CD4-positive, CD25-positive, alpha-beta regulatory T cell (primary cell): Measurements from ENCODE around the gene CALD1. TPM values are rescaled to one million over a fixed set of nuclear protein-coding genes. Genes with fewer than 3 reads are reported as not detected.
A peak's percentile ranks its signal among the peaks of the same experiment; 100 is the strongest.

ENCODE experiments used
- ATAC-seq, 2 donors: fragments of 150-1000 bp; cut with Tn5 transposase; one replicate each; pipeline ENCODE4 v1.10.0; 2021; ENCODE audit warnings: low read depth in 2 of 2, moderate number of reproducible peaks in 2 of 2, moderate library complexity in 1 of 2
- DNase-seq, 3 donors: peaks; one replicate each; pipeline versions ENCODE4 v3.0.0 to v3.0.0-alpha.2; 2012 to 2022; ENCODE audit warnings: mixed read lengths in 1 of 3
- H3K27ac ChIP-seq: one replicate; pipeline ENCODE4 v1.7.0; 2013; ENCODE audit warnings: mild to moderate bottlenecking, low read length; ENCODE audit not compliant: insufficient read depth, poor library complexity, severe bottlenecking
- H3K27me3 ChIP-seq: one replicate; pipeline ENCODE4 v1.7.0; 2013; ENCODE audit warnings: low read length; ENCODE audit not compliant: control insufficient read depth, insufficient read depth
- H3K36me3 ChIP-seq: one replicate; pipeline ENCODE4 v1.7.0; 2013; ENCODE audit warnings: mild to moderate bottlenecking, low read length, moderate library complexity; ENCODE audit not compliant: control insufficient read depth, insufficient read depth
- H3K4me1 ChIP-seq: 2 replicates; pipeline ENCODE4 v1.7.0; 2013; ENCODE audit warnings: mild to moderate bottlenecking, low read length; ENCODE audit not compliant: insufficient read depth, control insufficient read depth, poor library complexity, severe bottlenecking
- H3K4me3 ChIP-seq: one replicate; pipeline ENCODE4 v1.7.0; 2013; ENCODE audit warnings: low read depth, mild to moderate bottlenecking, low read length, moderate library complexity
- H3K9me3 ChIP-seq, 2 experiments: 1 replicate in 1 of 2; 2 replicates in 1 of 2; pipeline ENCODE4 v1.7.0; 2013; ENCODE audit warnings: low read length in 2 of 2, mild to moderate bottlenecking in 1 of 2, moderate library complexity in 1 of 2; ENCODE audit not compliant: control insufficient read depth in 2 of 2
- H3K27ac Mint-ChIP-seq, 3 donors: one replicate each; pipeline ENCODE4 v1.8.0; 2020 to 2022; ENCODE audit warnings: mild to moderate bottlenecking in 3 of 3, mixed read lengths in 3 of 3, moderate library complexity in 2 of 3
- H3K27me3 Mint-ChIP-seq: one replicate; pipeline ENCODE4 v1.8.0; 2022; ENCODE audit warnings: mild to moderate bottlenecking, mixed read lengths
- H3K36me3 Mint-ChIP-seq: one replicate; pipeline ENCODE4 v1.8.0; 2020; ENCODE audit warnings: mixed read lengths
- H3K4me1 Mint-ChIP-seq, 4 donors: one replicate each; pipeline ENCODE4 v1.8.0; 2020 to 2022; ENCODE audit warnings: mixed read lengths in 4 of 4, mild to moderate bottlenecking in 1 of 4
- H3K4me3 Mint-ChIP-seq, 4 donors: one replicate each; pipeline ENCODE4 v1.8.0; 2020 to 2022; ENCODE audit warnings: mild to moderate bottlenecking in 4 of 4, mixed read lengths in 4 of 4, moderate library complexity in 3 of 4
- H3K9me3 Mint-ChIP-seq, 7 donors: one replicate each; pipeline ENCODE4 v1.8.0; 2020 to 2022; ENCODE audit warnings: mixed read lengths in 7 of 7, mild to moderate bottlenecking in 3 of 7, moderate library complexity in 2 of 7
- polyA plus RNA-seq, 4 donors: library from polyadenylated mRNA; unstranded; fragments of 300-500 nt; fragmentation: Illumina TruSeq; gene quantifications; one replicate each; pipeline ENCODE4 v1.2.3, GENCODE V29; 2021
- total RNA-seq: library from RNA; stranded (reverse); gene quantifications from one replicate; pipeline ENCODE4 v1.2.3, GENCODE V29; 2022

Gene CALD1
- total and polyA plus RNA-seq, 5 donors from 2014 or later, result 0.10 to 3.9 (median 0.17) TPM; not detected in 2

GRCh38 chr7:134856091-134856490, 76.7 kb downstream of the CALD1 start:
- H3K4me3 ChIP-seq, result no peak overlapping the region
- no peak overlapping the region for H3K27ac ChIP-seq
- H3K27ac Mint-ChIP-seq, result peak overlapping the region in 1 of 3 donors; percentile 43
- no peaks in the 10 kb centered on the region for H3K9me3 ChIP-seq
- DNase-seq (peak in 1 of 3 donors; percentile 53), ATAC-seq (no peak)
- H3K36me3 ChIP-seq, result no peaks in the 10 kb centered on the region
- peak overlapping the region in 1 of 4 donors; percentile 41 for H3K4me3 Mint-ChIP-seq
- H3K27me3 ChIP-seq, result no peaks in the 10 kb centered on the region
- H3K36me3 Mint-ChIP-seq, result peaks cover 4% of the 10 kb centered on the region
- H3K4me1 Mint-ChIP-seq, result peaks cover 4 to 20% (median 6%) of the 10 kb centered on the region in 4 donors
- H3K27me3 Mint-ChIP-seq, result no peaks in the 10 kb centered on the region
- no peaks in the 10 kb centered on the region for H3K4me1 ChIP-seq
- peaks cover 0 to 1% (median 0%) of the 10 kb centered on the region in 7 donors for H3K9me3 Mint-ChIP-seq

GRCh38 chr7:134856691-134857090, 77.3 kb downstream of the CALD1 start:
- peaks cover 4 to 20% (median 6%) of the 10 kb centered on the region in 4 donors for H3K4me1 Mint-ChIP-seq
- Histone ChIP-seq H3K27ac (no peak overlapping the region), H3K27me3 (no peaks in the 10 kb centered on the region), H3K4me3 (no peak overlapping the region), H3K9me3 (no peaks in the 10 kb centered on the region), H3K4me1 (no peaks in the 10 kb centered on the region), H3K36me3 (no peaks in the 10 kb centered on the region)
- no peaks in the 10 kb centered on the region for H3K27me3 Mint-ChIP-seq
- H3K9me3 Mint-ChIP-seq, result peaks cover 0 to 2% (median 0%) of the 10 kb centered on the region in 7 donors
- H3K4me3 Mint-ChIP-seq, result no peak overlapping the region
- H3K36me3 Mint-ChIP-seq, result peaks cover 4% of the 10 kb centered on the region
- DNase-seq (no peak), ATAC-seq (no peak)
- H3K27ac Mint-ChIP-seq, result no peak overlapping the region

- ATAC-seq (no peak), DNase-seq (no peak)
- no peak overlapping the region for H3K4me3 ChIP-seq
- H3K27me3 ChIP-seq, result no peaks in the 10 kb centered on the region
- Mint-ChIP-seq H3K36me3 (peaks cover 4% of the 10 kb centered on the region), H3K4me1 (peaks cover 4 to 20% (median 6%) of the 10 kb centered on the region in 4 donors), H3K4me3 (no peak overlapping the region), H3K27me3 (no peaks in the 10 kb centered on the region), H3K9me3 (peaks cover 0 to 2% (median 0%) of the 10 kb centered on the region in 7 donors), H3K27ac (no peak overlapping the region)
- no peak overlapping the region for H3K27ac ChIP-seq
- no peaks in the 10 kb centered on the region for H3K4me1 ChIP-seq
- H3K36me3 ChIP-seq, result no peaks in the 10 kb centered on the region
- H3K9me3 ChIP-seq, result no peaks in the 10 kb centered on the region
These were observed 78.5 kb downstream of the CALD1 start for GRCh38 chr7:134857958-134858357.

GRCh38 chr7:134859783-134860182, 80.3 kb downstream of the CALD1 start:
- Mint-ChIP-seq H3K27ac (no peak overlapping the region), H3K36me3 (peaks cover 4% of the 10 kb centered on the region), H3K4me1 (peaks cover 5 to 29% (median 6%) of the 10 kb centered on the region in 4 donors), H3K27me3 (no peaks in the 10 kb centered on the region), H3K4me3 (no peak overlapping the region), H3K9me3 (peaks cover 0 to 2% (median 0%) of the 10 kb centered on the region in 7 donors)
- no peaks in the 10 kb centered on the region for H3K27me3 ChIP-seq
- no peak overlapping the region for H3K4me3 ChIP-seq
- no peaks in the 10 kb centered on the region for H3K36me3 ChIP-seq
- ATAC-seq, result no peak
- no peak for DNase-seq
- H3K9me3 ChIP-seq, result no peaks in the 10 kb centered on the region
- no peak overlapping the region for H3K27ac ChIP-seq
- no peaks in the 10 kb centered on the region for H3K4me1 ChIP-seq

GRCh38 chr7:134865001-134865845, 85.8 kb downstream of the CALD1 start:
- H3K36me3 Mint-ChIP-seq, result no peaks in the 10 kb centered on the region
- H3K4me1 ChIP-seq, result no peaks in the 10 kb centered on the region
- peaks cover 0 to 23% (median 6%) of the 10 kb centered on the region in 4 donors for H3K4me1 Mint-ChIP-seq
- peaks cover 0 to 2% (median 0%) of the 10 kb centered on the region in 7 donors for H3K9me3 Mint-ChIP-seq
- H3K27me3 Mint-ChIP-seq, result peaks cover 4% of the 10 kb centered on the region
- ATAC-seq (peak; percentile 72 to 85), DNase-seq (peak in 2 of 3 donors; percentile 24 to 75)
- peak overlapping the region; percentile 3 to 81 (median 70) for H3K4me3 Mint-ChIP-seq
- peak overlapping the region; percentile 63 for H3K4me3 ChIP-seq
- no peaks in the 10 kb centered on the region for H3K36me3 ChIP-seq
- no peaks in the 10 kb centered on the region for H3K27me3 ChIP-seq
- H3K27ac ChIP-seq, result no peak overlapping the region
- H3K9me3 ChIP-seq, result no peaks in the 10 kb centered on the region
- peak overlapping the region in 2 of 3 donors; percentile 40 to 81 for H3K27ac Mint-ChIP-seq

- no peaks in the 10 kb centered on the region for H3K4me1 ChIP-seq
- no peak overlapping the region for H3K27ac ChIP-seq
- no peaks in the 10 kb centered on the region for H3K9me3 ChIP-seq
- Mint-ChIP-seq H3K36me3 (no peaks in the 10 kb centered on the region), H3K9me3 (peaks cover 0 to 2% (median 0%) of the 10 kb centered on the region in 7 donors), H3K27me3 (peaks cover 4% of the 10 kb centered on the region), H3K27ac (no peak overlapping the region), H3K4me1 (peaks cover 0 to 26% (median 6%) of the 10 kb centered on the region in 4 donors), H3K4me3 (no peak overlapping the region)
- no peak overlapping the region for H3K4me3 ChIP-seq
- ATAC-seq (no peak), DNase-seq (no peak)
- no peaks in the 10 kb centered on the region for H3K27me3 ChIP-seq
- H3K36me3 ChIP-seq, result no peaks in the 10 kb centered on the region
These were observed 87.2 kb downstream of the CALD1 start for GRCh38 chr7:134866617-134867016.

GRCh38 chr7:134870156-134870555, 90.7 kb downstream of the CALD1 start:
- no peaks in the 10 kb centered on the region for H3K27me3 ChIP-seq
- ATAC-seq, result no peak
- Mint-ChIP-seq H3K4me3 (no peak overlapping the region), H3K9me3 (peaks cover 0 to 2% (median 0%) of the 10 kb centered on the region in 7 donors), H3K27ac (no peak overlapping the region), H3K27me3 (peaks cover 9% of the 10 kb centered on the region), H3K4me1 (peaks cover 0 to 13% (median 2%) of the 10 kb centered on the region in 4 donors), H3K36me3 (no peaks in the 10 kb centered on the region)
- no peak for DNase-seq
- no peaks in the 10 kb centered on the region for H3K9me3 ChIP-seq
- no peaks in the 10 kb centered on the region for H3K36me3 ChIP-seq
- H3K4me3 ChIP-seq, result no peak overlapping the region
- no peaks in the 10 kb centered on the region for H3K4me1 ChIP-seq
- no peak overlapping the region for H3K27ac ChIP-seq
